HCT116 (cell line): Measurements from ENCODE around the gene ARID5B.

ENCODE experiments used
- CTCF ChIP-seq, 3 experiments: fragments of 200-600 bp in 1 of 3; sonication (generic) in 1 of 3; IDR thresholded peaks in 2 of 3; conservative IDR thresholded peaks in 1 of 3; 2 replicates each; pipeline ENCODE4 v1.5.1; 2012 to 2017; ENCODE audit warnings: low read depth in 2 of 3, low read length in 2 of 3, antibody characterized with exemption in 1 of 3, borderline replicate concordance in 1 of 3, control low read depth in 1 of 3, mild to moderate bottlenecking in 1 of 3, mixed read lengths in 1 of 3, mixed run types in 1 of 3, moderate library complexity in 1 of 3; ENCODE audit not compliant: insufficient read depth in 1 of 3
- EZH2phosphoT487 ChIP-seq: fragments of 200-600 bp; IDR thresholded peaks from 2 replicates; pipeline ENCODE4 v1.6.1; 2018; ENCODE audit warnings: antibody characterized with exemption, borderline replicate concordance
- REST ChIP-seq: IDR thresholded peaks from 2 replicates; pipeline ENCODE4 v1.6.1; 2012; ENCODE audit warnings: low read depth

- TF ChIP-seq EZH2phosphoT487, result no peak
- peak; percentile 50 to 70 (median 69); a peak in 5 of 6 replicates for TF ChIP-seq CTCF (IDR thresholded peaks at IDR 0.05 in 2 of 3, conservative IDR thresholded peaks at IDR 0.05 in 1 of 3; ENCODE audit: borderline replicate concordance in 1 of 3, insufficient read depth in 1 of 3, low read depth in 2 of 3, low read length in 2 of 3)
- no peak for TF ChIP-seq REST
Measured at GRCh38 chr10:61896854-61897661, 4.4 kb upstream of the ARID5B start.
